ENCODE data around the gene DTX4.

DTX4 gene

GRCh38 chr11:59221441-59221840, 49.5 kb downstream of the DTX4 start:
- DNase-seq, result no peak

GRCh38 chr11:59222464-59223060, 50.6 kb downstream of the DTX4 start:
- DNase-seq, result no peak

- no peak for DNase-seq
Measured at GRCh38 chr11:59223177-59223576, 51.2 kb downstream of the DTX4 start.

- no peak for DNase-seq
Measured at GRCh38 chr11:59223611-59224010, 51.7 kb downstream of the DTX4 start.

- no peak for DNase-seq
Measured at GRCh38 chr11:59224351-59224928, 52.5 kb downstream of the DTX4 start.

- DNase-seq, result no peak
Measured at GRCh38 chr11:59225017-59225416, 53.1 kb downstream of the DTX4 start.

- DNase-seq, result no peak
Measured at GRCh38 chr11:59226396-59226795, 54.5 kb downstream of the DTX4 start.

- DNase-seq, result no peak
Measured at GRCh38 chr11:59240322-59240721, 68.4 kb downstream of the DTX4 start.

- no peak for DNase-seq
Measured at GRCh38 chr11:59243633-59244032, 71.7 kb downstream of the DTX4 start.

GRCh38 chr11:59247531-59248227, 75.7 kb downstream of the DTX4 start:
- DNase-seq, result no peak

- DNase-seq, result no peak
Measured at GRCh38 chr11:59249535-59249934, 77.6 kb downstream of the DTX4 start.

- DNase-seq, result no peak
Measured at GRCh38 chr11:59253001-59253400, 81.1 kb downstream of the DTX4 start.

- no peak for DNase-seq
Measured at GRCh38 chr11:59254286-59254685, 82.4 kb downstream of the DTX4 start.

- no peak for DNase-seq
Measured at GRCh38 chr11:59255281-59255680, 83.3 kb downstream of the DTX4 start.
